GM21723 (cell line): ENCODE data around the gene MFAP4.

ENCODE experiments used
- ATAC-seq: cut with Tn5 transposase; IDR thresholded peaks from one replicate; pipeline ENCODE4 v1.9.1; 2021; ENCODE audit warnings: mild to moderate bottlenecking, moderate library complexity; ENCODE audit not compliant: unreplicated experiment

MFAP4 gene

GRCh38 chr17:19336938-19337711, 49.9 kb downstream of the MFAP4 start:
- ATAC-seq = no peak

DNA sequence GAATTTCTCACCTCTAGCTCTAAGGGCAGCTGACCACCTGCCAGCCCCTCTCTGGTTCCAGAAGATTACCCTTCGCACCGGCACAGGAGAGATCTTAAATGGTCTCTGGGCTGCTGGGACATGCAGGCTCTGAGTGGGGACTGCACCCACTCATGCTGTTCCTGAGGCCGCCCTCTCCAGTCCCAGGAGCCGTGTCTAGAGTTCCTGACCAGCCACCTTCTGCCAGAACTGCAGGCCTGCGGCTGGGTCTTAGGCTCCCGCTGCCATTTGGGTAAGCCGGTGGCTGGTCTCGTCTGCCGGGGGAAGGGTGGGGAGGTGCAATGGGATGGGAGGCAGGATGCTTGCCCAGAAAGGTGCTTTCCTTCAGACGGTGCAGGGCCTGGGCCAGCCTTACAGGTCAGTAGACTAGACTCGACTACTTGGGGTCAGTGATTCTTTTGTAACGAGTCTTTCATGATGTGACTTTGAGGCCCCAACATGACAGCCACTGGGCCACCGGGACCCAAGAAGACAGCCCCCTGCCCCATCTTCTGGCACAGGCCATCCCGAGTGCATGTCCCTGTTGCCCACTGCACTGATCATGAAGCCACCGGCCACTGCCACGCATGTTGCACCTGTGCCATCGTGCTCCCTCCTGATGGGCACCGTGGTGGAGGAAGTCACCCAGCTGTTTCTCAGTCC, 50.9 kb downstream of the MFAP4 start:
- ATAC-seq = no peak

- no peak for ATAC-seq
Measured at GRCh38 chr17:19334331-19334730, 52.7 kb downstream of the MFAP4 start.

GRCh38 chr17:19333736-19334290, 53.2 kb downstream of the MFAP4 start:
- no peak for ATAC-seq
